Sciatic nerve (tissue), 2 donors: Measurements from ENCODE around the gene INIP. TPM values are rescaled to one million over a fixed set of nuclear protein-coding genes. Genes with fewer than 3 reads are reported as not detected.
A peak's percentile ranks its signal among the peaks of the same experiment; 100 is the strongest.
"Not testable (repeated sequence)": the region's sequence is repeated elsewhere in the genome, so short reads cannot be mapped to it uniquely, and the experiment has no call there.

ENCODE experiments used
- ATAC-seq: fragments of 200-7000 bp; cut with Tn5 transposase; one replicate; pipeline ENCODE4 v1.9.1; 2020; ENCODE audit warnings: mild to moderate bottlenecking, moderate library complexity
- DNase-seq: peaks from one replicate; pipeline ENCODE4 v3.0.0-alpha.2; 2020; ENCODE audit warnings: low spot score
- intact Hi-C: fragments of 100-400 bp; cut with DNase I; formaldehyde crosslinking; loops from one replicate; pipeline ENCODE4 v1.14.2; 2022
- total RNA-seq: library from RNA; stranded (reverse); fragmentation: NEBNext Ultra II Directional; extraction: Animal tissue kit (Norgen Biotek cat#: 25700); gene quantifications from one replicate; pipeline ENCODE4 v1.2.1, GENCODE V29; 2021
- donor health status: DM: no; HTN: no; CAD: no.
- donor health status: DM: no; HTN: no; CAD: no.

The INIP gene
- total RNA-seq, 1 donor from 2014 or later = 23.5 TPM

DNA sequence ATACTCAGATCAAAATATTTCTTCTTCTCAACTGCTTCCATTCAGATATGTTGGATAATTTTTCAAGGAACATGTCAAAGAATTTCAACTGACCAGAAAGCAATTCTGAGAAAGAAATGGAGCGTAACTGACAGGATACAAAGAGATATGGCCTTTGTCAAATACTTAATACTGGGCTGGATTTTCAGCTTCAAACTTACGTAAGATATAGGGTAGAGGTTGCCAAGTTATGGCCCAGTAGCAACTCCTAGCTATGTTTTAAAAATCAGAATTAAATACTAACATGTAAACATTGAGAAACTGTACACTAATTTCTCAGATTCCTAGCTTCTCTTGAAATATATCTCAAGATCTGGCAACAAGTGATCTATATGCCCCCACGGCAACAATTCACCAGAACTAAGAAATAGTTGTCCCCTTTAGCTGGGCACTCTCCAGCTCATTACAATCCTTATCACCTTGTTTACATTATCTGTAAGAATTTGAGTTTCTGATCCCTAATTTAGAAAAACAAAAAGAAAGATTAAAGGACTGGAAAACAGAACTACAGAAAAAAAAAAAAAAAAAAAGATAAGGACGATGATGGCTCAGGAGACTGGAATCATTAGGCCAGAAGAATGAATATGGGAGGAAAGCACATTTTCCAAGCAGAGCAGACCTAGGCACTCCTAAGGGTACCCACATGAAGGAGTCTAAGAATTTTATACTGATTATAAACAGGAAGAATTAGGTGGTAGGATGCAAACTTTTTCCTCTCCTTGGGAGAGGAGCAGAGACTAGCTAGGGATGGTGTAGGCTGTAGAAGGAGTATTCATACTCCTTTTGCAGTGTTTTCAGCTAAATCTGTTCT, 23.0 kb downstream of the INIP start:
- intact Hi-C loops = no loop called here
- ATAC-seq (no peak), DNase-seq (no peak)

DNA sequence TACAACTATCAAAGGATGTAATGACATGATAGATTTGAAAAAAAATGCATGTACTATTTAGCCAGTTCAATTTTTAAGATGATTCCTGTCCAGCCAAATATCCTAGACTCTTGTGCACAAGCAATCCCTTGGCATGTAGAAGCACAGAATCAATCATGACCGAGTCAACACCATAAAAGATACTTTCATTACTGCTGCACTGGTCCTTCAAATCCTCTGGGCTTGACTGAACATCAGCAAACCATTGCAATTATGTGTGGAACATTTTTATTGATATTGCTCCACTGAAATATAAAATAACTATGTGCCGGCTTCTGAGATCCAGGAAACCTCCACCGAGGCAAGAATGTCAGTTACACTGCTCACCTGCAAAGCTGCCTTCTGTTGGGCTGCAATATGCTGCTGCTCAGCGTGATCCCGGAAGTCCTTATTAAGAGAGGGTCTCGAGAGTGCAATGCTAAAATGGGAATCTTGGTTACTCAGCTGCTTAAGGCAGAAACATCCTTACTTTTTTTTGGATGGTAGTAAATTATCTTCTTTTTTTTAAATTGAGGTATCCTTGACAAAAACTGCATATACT, 28.7 kb downstream of the INIP start:
- intact Hi-C loops = no loop called here
- no peak for DNase-seq
- no peak for ATAC-seq

DNA sequence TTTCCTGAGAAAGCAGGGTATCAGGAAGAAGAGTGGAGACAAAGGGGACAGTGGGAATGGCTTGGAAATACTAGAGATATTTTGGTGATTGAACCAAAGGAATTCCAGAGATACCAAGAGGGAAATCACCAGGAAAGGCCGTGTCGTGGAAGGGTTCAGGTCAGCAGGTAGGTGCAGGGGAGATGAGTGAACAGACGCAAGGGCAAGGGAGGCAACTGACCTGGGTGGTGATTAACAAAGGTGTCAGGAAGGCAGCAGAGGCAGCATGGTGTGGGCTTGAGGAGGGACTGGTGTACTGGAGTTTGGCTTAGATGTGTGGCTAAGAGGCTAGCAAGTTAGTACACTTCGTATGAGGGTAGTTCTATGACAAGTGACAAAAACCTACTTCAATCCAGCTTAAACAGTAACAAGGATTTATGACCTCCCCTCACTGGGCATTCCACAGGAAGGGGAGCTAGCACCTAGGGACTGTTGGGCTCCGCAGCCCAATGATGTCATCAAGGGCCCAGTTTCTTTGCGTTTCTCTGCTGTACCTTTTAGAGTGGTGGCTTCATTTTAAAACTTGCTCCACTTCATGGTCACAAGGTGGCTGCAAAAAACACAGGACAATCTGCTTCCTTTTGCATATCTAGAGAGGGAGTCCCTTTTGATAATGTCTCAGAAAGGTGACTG, 37.0 kb downstream of the INIP start:
- no peak for DNase-seq
- ATAC-seq = no peak
- intact Hi-C loops = no loop called here

DNA sequence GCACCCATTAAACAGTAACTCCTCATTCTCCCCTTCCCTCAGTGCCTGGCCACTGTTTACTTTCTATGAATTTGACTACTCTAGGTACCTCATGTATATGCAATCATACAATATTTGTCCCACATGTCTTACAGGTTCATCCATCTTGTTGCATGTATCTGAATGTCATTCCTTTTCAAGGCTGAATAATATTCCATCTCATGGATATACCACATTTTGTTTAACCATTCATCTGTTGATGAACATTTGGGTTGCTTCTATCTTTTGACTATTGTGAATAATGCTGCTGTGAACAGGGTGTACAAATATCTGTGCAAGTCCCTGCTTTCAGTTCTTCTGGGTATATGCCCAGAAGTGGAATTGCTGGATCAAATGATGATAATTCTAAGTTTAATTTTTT, 40.9 kb downstream of the INIP start:
- no peak for DNase-seq
- intact Hi-C loops = no loop called here
- no peak for ATAC-seq

DNA sequence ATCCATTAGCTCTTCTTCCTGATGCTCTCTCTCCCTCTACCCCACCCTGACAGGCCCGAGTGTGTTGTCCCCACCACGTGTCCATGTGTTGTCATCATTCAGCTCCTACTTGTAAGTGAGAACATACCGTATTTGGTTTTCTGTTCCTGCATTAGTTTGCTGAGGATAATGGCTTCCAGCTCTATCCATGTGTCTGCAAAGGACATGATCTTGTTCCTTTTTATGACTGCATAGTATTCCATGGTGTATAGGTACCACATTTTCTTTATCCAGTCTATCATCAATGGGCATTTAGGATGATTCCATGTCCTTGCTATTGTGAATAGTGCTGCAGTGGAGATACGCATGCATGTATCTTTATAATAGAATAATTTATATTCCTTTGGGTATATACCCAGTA, 44.7 kb downstream of the INIP start:
- intact Hi-C loops = not testable (repeated sequence)

DNA sequence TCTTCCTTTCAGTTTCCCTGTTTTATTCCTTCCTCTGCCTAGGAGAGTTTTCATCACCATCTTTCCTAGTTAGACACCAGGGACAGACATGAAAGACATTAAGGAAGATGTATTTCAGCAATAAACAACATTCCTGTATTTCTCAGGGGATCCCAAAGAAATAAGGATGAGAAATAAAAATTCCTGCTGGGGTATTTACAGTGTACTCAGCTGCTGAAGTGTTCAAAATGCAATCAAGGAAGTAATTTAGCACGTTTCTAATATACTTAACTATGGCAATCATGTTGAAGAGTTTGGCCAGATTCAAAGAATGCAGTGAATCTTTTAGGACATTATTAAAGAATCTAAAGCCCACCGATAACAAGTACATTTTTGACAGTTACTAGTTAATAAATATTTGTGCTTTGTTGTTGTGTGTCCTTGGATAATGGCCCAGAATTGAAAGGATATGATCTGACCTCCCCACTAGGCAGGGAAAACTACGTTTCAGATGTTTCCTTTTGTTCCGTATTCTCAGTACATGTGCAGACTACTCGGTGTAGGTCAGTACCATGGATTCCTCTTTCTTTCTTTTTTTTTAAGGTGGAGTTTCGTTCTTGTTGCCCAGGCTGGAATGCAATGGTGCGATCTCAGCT, 46.8 kb downstream of the INIP start:
- ATAC-seq = peak; percentile 24
- no peak for DNase-seq
- intact Hi-C loops = no loop called here

More for the DNA sequence above, 44.7 kb downstream of the INIP start:
- DNase-seq, ATAC-seq: not testable (repeated sequence)

DNA sequence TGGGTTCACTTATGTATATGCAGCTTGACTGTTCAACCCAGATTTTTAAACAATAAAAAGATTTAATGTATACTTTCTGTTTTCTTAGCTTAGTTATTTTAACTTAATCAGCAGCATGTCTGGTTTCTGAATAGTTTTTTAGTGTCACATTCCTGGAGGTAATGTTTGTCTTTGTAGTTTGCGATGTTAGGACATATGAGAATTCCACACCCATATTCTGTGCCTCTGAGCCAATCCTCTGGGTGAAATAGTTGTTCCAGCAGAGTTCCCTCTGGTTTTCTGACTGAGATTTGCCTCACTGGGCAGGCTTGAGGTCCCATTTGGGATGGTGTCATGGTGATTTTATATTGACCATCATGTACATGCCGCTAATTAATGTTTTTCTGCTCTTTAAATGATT, 48.6 kb downstream of the INIP start:
- ATAC-seq = no peak
- no peak for DNase-seq
- intact Hi-C loops = no loop called here

DNA sequence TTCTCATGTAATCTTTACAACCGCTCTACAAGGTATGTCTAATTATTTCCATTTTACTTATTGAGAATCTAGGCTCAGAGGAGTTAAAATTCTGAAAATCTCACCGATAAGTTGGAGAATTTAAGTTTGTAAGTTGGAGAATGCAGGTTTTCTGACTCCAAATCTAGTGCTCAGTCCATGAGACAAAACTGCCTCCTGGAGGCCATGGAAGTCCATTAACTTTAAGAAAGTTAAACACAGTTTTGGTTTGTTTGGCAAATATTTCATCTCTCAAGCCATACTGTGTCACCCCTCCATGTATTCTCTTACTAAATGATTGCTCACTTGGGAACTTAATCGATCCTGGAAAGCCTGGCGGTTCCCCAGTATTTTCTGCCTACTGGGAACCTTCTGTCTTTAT, 52.6 kb downstream of the INIP start:
- ATAC-seq (no peak), DNase-seq (no peak)
- intact Hi-C loops = no loop called here

DNA sequence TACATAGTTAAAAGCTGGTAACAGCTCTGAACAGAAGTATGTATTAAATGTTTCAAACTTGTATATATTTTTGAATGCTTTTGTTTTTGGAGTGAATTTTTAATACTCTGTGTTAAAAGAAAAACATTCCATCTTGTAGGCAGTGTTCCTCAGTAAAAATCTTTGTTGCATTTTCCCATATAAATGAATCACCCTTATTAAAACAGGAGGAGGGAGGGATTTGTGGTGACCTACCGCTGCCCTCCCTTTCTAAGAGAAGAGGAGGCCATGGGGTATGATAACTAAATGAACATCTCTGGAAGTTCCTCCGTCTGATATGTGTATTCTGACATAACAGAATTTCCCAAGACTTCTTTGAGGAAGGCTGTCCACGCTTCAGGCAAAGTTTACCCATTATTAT, 53.4 kb downstream of the INIP start:
- DNase-seq (no peak), ATAC-seq (no peak)
- intact Hi-C loops = no loop called here

DNA sequence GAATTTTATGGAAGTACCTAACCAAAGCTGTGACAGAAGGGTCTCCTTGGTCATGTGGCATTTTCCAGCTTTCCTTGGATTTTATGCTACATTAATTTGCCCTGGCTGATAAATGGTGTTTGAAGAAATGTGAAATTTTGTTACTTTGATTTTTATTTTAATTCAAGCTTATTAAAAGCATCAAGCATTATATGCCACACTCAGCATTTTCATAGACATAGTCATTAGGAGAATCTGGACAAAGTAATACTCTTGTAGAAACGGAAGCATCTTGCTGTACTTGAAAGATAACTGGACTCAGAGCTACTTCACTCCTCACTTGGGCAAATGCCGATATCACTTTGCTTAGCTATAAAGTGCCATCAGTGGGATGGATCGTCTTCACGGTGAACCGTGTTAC, 54.2 kb downstream of the INIP start:
- DNase-seq = no peak
- no peak for ATAC-seq
- intact Hi-C loops = no loop called here

DNA sequence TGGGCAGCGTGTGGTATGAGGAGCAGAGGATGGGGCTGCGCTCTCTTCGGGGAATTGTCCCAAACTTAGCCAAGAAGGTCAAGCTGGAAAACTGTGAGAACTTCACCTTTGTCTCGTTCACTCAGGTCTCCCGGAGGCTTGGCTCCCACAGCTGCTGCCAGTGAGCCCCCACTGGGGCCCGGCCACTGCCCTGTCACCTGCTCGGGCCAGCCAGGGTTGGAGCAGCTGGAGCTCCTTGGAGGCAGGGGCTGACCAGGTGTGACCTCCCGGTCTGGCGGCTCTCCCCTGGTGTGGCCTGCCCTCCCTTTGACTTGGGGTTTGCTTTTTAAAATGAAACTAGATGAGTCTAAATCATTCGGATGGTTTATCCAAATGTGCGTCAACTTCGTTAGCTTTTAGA, 58.0 kb downstream of the INIP start:
- no peak for ATAC-seq
- no peak for DNase-seq
- intact Hi-C loops = no loop called here

DNA sequence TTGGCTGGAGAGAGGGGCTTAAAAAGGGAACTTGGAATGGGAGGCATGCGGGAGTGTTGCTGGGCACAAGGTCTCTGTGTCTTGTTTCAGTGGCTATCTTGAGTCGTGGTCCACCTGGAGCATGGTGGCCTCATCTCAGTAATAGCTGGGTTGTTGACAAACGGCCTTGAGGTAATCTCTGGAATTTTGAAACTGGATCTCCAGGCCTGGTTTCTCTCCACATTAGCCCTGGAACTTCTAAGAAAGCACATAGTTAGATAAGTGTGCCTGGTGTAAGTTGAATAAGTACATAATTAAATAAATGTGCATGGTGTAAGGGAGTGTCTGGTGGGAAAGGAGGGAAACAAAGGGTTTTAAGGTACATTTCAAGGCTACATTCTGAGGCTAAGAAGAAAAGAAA, 62.2 kb downstream of the INIP start:
- no peak for DNase-seq
- ATAC-seq = no peak
- intact Hi-C loops = no loop called here

DNA sequence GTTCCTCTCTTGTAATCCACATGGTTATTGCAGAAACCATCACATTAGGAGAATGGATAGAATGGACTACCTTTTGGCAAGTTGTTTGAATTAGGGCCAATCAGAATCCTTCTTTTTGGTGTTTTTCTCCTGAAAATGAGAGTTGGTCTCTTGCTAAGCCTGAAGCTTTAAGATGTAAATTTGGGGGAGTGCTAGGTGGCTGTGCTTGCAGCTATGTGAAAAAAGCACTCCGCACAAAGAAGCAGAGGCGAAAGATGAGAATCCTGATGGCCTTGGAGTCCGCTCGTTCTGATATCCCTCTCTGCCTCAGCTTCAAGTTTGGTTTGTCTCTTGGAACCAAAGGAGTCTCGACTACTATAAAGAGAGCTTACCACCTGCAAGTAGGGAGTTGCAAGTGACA, 63.6 kb downstream of the INIP start:
- no peak for ATAC-seq
- intact Hi-C loops = no loop called here
- no peak for DNase-seq

DNA sequence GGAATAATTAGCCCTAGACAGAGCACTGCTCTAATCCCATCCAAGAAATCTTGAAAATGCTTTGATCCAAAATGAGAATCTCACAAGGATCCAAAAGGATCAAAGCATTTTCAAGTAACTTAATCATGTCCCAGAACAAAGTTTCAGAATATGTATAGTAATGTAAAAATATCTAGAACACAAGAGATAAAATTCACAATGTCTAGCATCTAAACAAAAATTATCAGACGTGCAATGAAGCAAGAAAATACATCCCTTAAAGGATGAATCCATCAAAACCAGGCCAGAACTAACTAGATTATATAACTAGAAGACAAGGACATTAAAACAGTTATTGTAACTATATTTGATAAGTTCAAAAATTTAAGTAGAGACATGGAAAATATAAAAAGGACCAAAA, 69.3 kb downstream of the INIP start:
- intact Hi-C loops = no loop called here
- ATAC-seq = no peak
- DNase-seq = no peak

DNA sequence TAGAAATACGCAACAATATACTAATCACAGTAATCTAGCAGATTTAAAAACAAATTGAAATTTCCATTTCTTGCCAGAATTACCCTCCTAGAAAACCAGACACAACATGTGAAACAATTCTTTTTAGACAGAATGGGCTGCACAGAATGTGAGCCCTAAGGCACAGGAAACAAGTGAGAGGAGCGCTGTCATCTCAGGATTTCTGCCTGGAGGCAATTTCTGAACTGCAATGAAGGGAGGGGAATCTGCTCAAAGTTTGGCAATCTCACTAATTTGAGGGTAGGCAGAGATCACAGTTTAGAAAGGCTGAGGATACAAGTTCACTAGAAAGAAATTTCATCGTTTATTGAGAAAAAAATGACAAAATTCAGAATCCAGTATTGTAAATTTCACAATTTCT, 70.3 kb downstream of the INIP start:
- intact Hi-C loops = no loop called here
- ATAC-seq (no peak), DNase-seq (no peak)

DNA sequence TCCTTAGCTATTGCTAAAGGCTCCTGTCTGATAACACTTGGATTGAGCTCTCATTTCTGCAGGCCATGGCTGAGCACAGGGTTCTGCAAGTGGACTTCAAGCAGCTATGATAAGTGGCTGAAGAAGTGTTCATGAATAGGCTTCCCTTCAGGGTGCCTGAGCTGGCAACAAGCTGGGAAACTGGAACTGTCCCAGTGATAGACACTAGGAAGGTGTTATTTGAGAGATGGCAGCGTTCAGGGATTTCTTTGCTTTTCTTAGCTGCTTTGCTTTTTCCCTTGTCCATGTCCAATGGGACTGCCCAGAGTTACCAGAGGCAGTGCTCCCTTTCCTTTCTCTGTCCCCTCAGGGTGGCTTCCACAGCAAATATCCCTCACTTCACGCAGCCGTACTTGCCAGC, 75.8 kb downstream of the INIP start:
- no peak for ATAC-seq
- DNase-seq = no peak
- intact Hi-C loops = no loop called here

DNA sequence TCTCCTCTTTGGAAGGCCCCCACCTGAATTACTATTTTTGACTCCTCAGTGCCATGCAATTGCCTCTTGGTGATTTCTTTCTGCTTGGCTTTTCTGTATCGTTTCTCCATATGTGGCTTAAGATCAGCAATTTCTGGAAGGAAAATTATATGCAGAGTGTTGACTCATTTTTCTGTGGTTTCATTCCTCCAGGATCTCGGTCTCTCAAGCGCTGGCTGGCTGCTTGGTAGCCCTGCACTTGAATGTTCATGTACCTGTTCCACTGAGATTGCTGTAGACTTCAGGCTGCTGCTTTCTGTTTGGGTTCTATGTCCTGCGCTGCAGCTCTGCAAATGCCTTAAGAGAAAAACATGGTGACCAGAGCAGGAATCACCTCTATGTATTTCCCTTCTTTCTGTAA, 77.6 kb downstream of the INIP start:
- intact Hi-C loops = no loop called here
- no peak for ATAC-seq
- no peak for DNase-seq
